Activated naive CD8-positive, alpha-beta T cell treated with anti-CD3 and anti-CD28 coated beads, Interleukin-2, amount 50 U/mL, for 16 hours (primary cell): Measurements from ENCODE around the gene RXFP4.
"Not testable (repeated sequence)": the region's sequence is repeated elsewhere in the genome, so short reads cannot be mapped to it uniquely, and the experiment has no call there.

Source experiments
- DNase-seq: peaks from one replicate; pipeline ENCODE4 v3.0.0-alpha.2; 2020; ENCODE audit warnings: low read depth, low spot score

Gene RXFP4

GRCh38 chr1:155940993-155941844, at the start of gene RXFP4:
TSS of gene RXFP4 (plus strand) at chr1:155941638. CDS start at chr1:155941710, 72 bp downstream.
- no peak for DNase-seq

DNA sequence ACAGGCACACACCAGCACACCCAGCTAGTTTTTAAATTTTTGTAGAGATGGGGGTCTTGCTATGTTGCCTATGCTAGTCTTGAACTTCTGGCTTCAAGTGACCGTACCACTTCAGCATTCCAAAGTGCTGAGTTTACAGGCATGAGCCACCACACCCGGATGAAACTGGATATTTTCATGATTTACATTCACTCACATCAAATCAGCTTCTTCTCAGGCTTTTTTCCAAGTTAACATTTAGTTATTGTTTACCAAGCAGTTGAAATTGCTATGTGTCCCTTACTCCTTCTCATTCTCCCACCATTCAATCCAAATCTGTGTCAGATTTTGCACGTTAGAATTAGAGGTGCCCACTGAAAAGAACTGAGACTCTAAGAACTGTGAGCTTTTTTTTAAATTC, 48.6 kb upstream of the RXFP4 start:
- DNase-seq = no peak

DNA sequence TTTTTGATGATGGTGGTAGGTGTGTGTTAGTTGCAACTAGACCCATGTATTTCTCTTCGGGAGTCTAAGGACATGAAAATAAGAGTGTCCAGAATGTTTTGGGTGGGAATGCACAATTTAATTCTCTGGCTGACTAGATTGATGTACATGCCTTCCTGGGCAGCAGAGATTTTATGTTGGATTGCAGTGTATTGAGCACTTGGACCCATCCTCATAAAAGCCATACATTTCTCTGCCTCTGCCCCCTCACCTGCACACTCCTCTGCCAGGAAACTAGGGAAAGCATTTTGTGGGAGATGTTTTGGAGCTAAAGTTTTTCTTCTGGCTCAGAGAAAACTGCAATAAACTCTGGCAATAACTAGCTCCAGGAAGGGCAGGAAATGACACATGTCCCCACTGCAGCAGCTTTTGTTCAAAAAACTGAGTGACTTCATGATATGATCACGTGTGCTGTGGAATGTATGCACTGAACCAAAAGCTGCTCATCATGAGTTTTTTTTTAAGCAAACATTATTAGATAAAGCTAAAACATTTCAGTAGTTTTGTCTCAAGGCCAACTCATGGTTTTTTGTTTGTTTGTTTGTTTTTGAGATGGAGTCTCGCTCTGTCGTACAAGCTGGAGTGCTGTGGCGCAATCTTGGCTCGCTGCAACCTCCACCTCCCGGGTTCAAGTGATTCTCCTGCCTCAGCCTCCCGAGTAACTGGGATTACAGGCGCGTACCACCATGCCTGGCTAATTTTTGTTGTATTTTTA, 47.9 kb upstream of the RXFP4 start:
- DNase-seq = no peak

GRCh38 chr1:155895617-155896016, 45.8 kb upstream of the RXFP4 start:
- DNase-seq = not testable (repeated sequence)

DNA sequence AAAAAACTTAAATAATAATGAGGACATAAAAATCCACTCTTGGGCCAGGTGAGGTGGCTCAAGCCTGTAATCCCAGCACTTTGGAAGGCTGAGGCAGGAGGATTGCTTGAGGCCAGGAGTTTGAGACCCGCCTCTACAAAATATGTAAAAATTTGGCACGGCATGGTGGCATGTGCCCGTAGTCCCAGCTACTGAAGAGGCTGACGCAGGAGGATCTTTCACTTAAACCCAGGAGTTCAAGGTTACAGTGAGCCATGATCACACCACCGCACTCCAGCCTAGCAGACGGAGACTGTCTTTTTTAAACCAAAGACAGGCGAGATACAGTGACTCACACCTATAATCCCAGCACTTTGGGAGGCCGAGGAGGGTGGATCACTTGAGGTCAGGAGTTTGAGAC, 45.0 kb upstream of the RXFP4 start:
- DNase-seq = not testable (repeated sequence)

DNA sequence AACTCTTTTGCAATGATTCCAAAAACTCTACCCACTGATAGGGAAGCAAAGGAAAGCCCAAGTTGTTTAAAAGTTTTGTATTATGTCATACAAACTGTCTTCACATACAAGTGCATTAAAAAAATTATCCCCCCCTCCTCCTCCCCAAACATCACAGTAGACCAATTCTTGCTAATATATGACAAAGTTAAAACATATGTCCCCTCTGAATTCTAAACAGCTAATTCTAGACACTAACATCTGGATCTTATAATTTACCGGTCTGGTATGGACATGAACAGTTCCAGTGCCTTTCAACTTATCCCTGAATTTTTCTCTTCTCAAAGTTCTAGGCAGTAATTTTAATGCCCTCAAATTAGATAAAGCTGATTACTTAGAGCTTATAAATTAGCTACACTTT, 43.7 kb upstream of the RXFP4 start:
- DNase-seq = no peak

GRCh38 chr1:155898888-155899287, 42.5 kb upstream of the RXFP4 start:
- no peak for DNase-seq

- DNase-seq = no peak
Observed at GRCh38 chr1:155899683-155900082, 41.8 kb upstream of the RXFP4 start.

DNA sequence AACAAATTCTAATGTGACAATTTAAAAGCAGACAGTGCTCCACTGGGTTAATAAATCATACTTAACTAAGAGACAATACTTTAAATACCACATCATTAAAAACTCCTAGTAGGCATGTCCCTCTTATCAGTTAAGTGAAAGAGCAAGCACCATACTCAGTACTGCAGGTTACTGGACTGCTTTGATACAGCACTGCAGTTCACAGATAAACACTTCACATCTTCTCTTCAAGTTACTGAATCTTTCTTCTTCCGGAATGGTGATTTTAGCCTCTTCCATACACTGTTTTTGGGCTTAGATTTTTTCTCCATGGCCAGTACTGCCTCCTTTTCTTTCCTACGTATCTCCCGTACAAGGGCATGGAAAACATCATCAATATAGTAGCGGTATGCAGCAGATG, 41.3 kb upstream of the RXFP4 start:
- no peak for DNase-seq

GRCh38 chr1:155904261-155904660, 37.2 kb upstream of the RXFP4 start:
- no peak for DNase-seq

DNA sequence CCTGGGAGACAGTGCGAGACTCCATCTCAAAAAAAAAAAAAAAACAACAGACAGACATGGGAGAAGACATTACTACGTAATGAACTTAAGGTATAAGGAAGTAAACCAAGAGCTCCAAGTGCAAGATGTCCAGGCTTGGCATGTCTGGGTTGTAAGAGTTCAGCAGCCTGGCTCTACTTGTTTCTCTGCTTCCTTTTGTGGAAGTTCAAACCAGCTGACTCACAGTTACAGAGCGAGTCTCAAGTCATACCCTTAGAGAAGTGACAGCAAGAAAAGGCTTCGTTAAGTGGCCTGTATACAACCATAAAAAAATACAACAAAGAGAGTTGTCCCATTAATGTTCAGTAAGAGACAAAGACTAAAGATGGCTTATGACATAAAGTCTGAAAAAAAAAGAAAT, 31.5 kb upstream of the RXFP4 start:
- DNase-seq = no peak

DNA sequence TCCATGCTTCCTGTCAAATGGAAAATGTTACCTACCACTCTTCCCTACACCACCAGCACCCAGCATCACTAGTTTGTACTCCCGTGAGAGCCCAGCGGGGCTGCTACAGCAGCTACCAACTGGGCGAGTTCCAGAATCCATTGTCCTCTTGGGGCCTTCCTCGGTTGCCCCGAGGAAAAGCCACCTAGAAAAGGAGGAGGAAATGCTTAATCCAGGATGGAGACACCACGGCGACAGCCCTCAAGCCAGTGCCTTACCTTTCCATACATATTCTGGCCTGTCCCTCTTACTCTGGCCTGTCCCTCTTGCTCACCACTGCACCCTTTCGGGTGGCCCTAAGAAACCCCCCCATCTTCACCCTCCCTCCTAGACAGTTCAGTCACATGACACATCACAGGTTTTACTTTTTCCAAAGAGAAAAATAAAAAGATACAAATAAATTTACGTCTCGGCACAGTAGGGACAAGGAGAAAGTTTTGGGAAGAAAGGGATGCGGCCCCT, 30.8 kb upstream of the RXFP4 start:
- DNase-seq = no peak

- peak; percentile 62 for DNase-seq
Observed at GRCh38 chr1:155911156-155912055, 30.0 kb upstream of the RXFP4 start, which contains the start of gene RIT1. TSS of gene RIT1 (minus strand) at chr1:155911349. CDS start at chr1:155910761, 588 bp downstream.

DNA sequence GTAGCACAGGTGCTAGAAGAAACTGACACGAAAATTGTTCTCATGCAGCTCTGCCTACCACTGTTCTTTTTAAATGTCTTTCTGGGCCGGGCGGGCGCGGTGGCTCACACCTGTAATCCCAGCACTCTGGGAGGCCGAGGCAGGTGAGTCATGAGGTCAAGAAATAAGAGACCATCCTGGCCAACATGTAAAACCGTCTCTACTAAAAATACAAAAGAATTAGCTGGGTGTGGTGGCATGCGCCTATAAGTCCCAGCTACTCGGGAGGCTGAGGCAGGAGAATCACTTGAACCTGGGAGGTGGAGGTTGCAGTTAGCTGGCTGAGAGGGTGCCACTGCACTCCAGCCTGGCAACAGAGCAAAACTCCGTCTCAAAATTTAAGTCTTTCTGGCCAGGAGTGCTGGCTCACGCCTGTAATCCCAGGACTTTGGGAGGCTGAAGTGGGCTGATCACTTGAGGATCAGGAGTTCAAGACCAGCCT, 29.3 kb upstream of the RXFP4 start:
- DNase-seq = no peak

- no peak for DNase-seq
Observed at GRCh38 chr1:155913969-155914757, 27.3 kb upstream of the RXFP4 start.

GRCh38 chr1:155918660-155919059, 22.8 kb upstream of the RXFP4 start:
- no peak for DNase-seq

- DNase-seq = no peak
Observed at GRCh38 chr1:155919801-155920200, 21.6 kb upstream of the RXFP4 start.

DNA sequence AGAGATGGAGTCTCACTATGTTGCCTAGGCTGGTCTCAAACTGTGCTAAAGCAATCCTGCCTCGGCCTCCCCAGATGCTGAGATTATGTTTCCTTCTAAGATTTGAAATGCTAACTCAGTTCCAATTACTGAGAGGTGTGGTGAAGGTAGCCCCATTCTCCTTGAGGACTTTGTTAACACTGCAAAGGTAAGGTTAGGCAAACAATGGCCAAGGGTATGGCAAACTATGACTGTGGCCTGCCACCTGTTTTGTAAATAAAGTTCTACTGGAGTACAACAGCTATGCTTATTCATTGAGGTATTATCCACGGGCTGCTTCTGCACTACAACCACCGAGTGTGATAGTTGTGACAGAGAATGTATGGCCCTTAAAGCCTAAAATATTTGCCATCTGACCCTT, 20.7 kb upstream of the RXFP4 start:
- no peak for DNase-seq

DNA sequence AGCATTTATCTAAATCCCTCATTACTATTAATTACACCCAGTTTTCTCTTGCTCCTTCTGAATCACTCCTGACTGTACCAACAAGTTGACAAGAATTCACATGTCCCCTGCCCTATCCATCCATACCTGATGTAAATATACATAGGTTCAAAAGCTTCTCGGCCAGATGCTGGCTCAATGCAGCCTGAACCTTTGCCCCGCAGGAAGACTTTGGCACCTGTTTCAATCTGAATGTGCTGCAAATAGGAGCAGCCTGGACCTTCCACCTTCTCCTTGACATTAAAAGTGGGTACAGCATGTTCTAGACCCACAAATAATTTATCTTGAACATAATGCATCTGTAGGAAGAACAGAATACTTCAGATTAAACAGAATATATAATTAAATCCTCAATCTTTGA, 15.9 kb upstream of the RXFP4 start:
- DNase-seq = no peak

- no peak for DNase-seq
Observed at GRCh38 chr1:155929057-155929456, 12.4 kb upstream of the RXFP4 start.

GRCh38 chr1:155930725-155931124, 10.7 kb upstream of the RXFP4 start:
- DNase-seq = not testable (repeated sequence)
